HG03432 (cell line): ENCODE measurements around the gene EPAS1.

Source experiments
- ATAC-seq: cut with Tn5 transposase; IDR thresholded peaks from one replicate; pipeline ENCODE4 v1.9.1; 2021; ENCODE audit warnings: mild to moderate bottlenecking, moderate library complexity; ENCODE audit not compliant: unreplicated experiment

The EPAS1 gene

GRCh38 chr2:46319711-46320110 lies 22.5 kb downstream of the EPAS1 start:
- ATAC-seq = no peak

- ATAC-seq = no peak
These were observed 22.9 kb downstream of the EPAS1 start for GRCh38 chr2:46320141-46320567.

- ATAC-seq = no peak
These were observed 26.5 kb downstream of the EPAS1 start for GRCh38 chr2:46323730-46324129.

- no peak for ATAC-seq
These were observed 28.1 kb downstream of the EPAS1 start for GRCh38 chr2:46325182-46325928.

- ATAC-seq = no peak
These were observed 29.2 kb downstream of the EPAS1 start for GRCh38 chr2:46326231-46326980.

GRCh38 chr2:46327627-46328026 lies 30.4 kb downstream of the EPAS1 start:
- no peak for ATAC-seq

GRCh38 chr2:46328291-46328690 lies 31.1 kb downstream of the EPAS1 start:
- ATAC-seq = no peak

- ATAC-seq = no peak
These were observed 31.6 kb downstream of the EPAS1 start for GRCh38 chr2:46328829-46329228.

GRCh38 chr2:46329340-46329739 lies 32.1 kb downstream of the EPAS1 start:
- ATAC-seq = no peak

- no peak for ATAC-seq
These were observed 32.9 kb downstream of the EPAS1 start for GRCh38 chr2:46329803-46330775.

GRCh38 chr2:46331109-46331766 lies 34.0 kb downstream of the EPAS1 start:
- ATAC-seq = no peak

GRCh38 chr2:46332686-46333281 lies 35.6 kb downstream of the EPAS1 start:
- no peak for ATAC-seq

GRCh38 chr2:46333912-46334311 lies 36.7 kb downstream of the EPAS1 start:
- ATAC-seq = no peak

- ATAC-seq = no peak
These were observed 37.4 kb downstream of the EPAS1 start for GRCh38 chr2:46334389-46335271.

GRCh38 chr2:46335391-46336282 lies 38.4 kb downstream of the EPAS1 start:
- ATAC-seq = no peak

- ATAC-seq = no peak
These were observed 39.2 kb downstream of the EPAS1 start for GRCh38 chr2:46336283-46336959.

- ATAC-seq = no peak
These were observed 40.2 kb downstream of the EPAS1 start for GRCh38 chr2:46337208-46337994.
